ENCODE results near the gene TSPAN31.
"Not testable (repeated sequence)": the region's sequence is repeated elsewhere in the genome, so short reads cannot be mapped to it uniquely, and the experiment has no call there.

The TSPAN31 gene

GRCh38 chr12:57721846-57722608 lies 22.8 kb upstream of the TSPAN31 start:
- DNase-seq (ENCODE audit: low read depth in 2 of 3, low spot score in 2 of 3) = not testable (repeated sequence)

GRCh38 chr12:57722716-57723629 lies 21.9 kb upstream of the TSPAN31 start:
- no peak for DNase-seq (ENCODE audit: low read depth in 2 of 3, low spot score in 2 of 3)

GRCh38 chr12:57723630-57723962 lies 21.2 kb upstream of the TSPAN31 start:
- no peak for DNase-seq (ENCODE audit: low read depth in 2 of 3, low spot score in 2 of 3)

GRCh38 chr12:57724003-57724935 lies 20.6 kb upstream of the TSPAN31 start:
- no peak for DNase-seq (ENCODE audit: low read depth in 2 of 3, low spot score in 2 of 3)

- DNase-seq (ENCODE audit: low read depth in 2 of 3, low spot score in 2 of 3) = no peak
Measured at GRCh38 chr12:57724936-57725740, 19.7 kb upstream of the TSPAN31 start.

- no peak for DNase-seq (ENCODE audit: low read depth in 2 of 3, low spot score in 2 of 3)
Measured at GRCh38 chr12:57725851-57726150, 19.0 kb upstream of the TSPAN31 start.

GRCh38 chr12:57726151-57726883 lies 18.5 kb upstream of the TSPAN31 start:
- DNase-seq (ENCODE audit: low read depth in 2 of 3, low spot score in 2 of 3) = no peak

GRCh38 chr12:57726884-57727757 lies 17.7 kb upstream of the TSPAN31 start:
- DNase-seq (ENCODE audit: low read depth in 2 of 3, low spot score in 2 of 3) = no peak

GRCh38 chr12:57727758-57728395 lies 17.0 kb upstream of the TSPAN31 start:
- DNase-seq (ENCODE audit: low read depth in 2 of 3, low spot score in 2 of 3) = no peak

DNA sequence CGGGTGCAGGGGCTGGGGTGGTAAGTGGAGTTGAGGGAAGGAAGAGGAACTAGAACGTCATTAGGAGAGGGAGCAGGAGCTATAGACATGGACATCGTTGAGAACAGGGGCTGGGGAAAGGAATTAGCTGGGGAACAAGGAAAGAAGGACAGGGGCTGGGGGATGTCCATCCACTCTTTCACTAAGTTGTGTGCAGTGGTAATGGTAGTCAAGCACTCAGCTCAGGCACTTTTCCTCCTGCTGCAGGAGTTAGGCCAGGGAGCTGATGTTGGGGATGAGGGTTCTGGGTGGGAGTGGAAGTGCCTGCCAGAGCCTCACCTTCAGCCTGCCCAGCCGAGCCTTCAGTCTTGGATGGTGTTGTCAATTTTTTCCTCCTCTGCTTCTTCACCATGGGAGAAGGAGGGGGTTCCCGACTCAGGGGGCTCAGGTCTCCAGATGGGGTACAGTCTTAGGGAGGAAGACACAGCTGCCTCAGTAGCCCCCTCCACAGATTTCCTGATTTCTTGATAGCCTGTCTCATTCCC lies 15.5 kb upstream of the TSPAN31 start:
- no peak for DNase-seq (ENCODE audit: low read depth in 2 of 3, low spot score in 2 of 3)

GRCh38 chr12:57730336-57731067 lies 14.3 kb upstream of the TSPAN31 start:
- no peak for DNase-seq (ENCODE audit: low read depth in 2 of 3, low spot score in 2 of 3)

DNA sequence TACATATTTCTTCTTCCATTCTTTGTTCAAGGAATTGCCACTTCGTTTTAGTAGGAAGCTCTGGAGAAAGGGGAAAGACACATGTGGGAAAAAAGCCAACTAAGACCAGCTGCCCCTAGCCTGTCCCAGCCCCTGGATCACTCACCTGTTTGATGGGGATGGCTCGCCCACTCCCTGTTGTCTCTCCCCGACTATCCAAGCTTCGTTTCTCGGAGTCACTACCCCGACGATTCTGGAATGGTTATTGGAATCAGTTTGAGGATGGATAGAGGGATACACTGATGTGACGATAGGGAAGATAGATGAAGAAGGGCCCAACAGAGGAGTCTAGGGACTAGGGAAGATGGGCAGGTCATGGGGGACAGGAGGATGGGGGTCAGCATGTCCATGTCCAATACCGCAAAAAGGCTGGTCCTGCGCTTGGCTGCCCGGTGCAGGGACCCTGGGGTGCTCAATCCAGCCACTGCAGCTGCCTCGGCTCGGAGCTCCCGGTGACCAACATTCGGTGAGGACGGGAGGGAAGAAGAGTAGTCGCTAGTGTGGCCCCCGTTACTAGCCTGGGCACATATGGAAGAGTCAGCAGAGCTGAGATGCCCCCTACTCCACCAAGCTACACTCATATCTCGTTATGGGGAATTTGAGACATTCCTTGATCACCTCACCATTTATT lies 13.3 kb upstream of the TSPAN31 start:
- DNase-seq (ENCODE audit: low read depth in 2 of 3, low spot score in 2 of 3) = no peak

DNA sequence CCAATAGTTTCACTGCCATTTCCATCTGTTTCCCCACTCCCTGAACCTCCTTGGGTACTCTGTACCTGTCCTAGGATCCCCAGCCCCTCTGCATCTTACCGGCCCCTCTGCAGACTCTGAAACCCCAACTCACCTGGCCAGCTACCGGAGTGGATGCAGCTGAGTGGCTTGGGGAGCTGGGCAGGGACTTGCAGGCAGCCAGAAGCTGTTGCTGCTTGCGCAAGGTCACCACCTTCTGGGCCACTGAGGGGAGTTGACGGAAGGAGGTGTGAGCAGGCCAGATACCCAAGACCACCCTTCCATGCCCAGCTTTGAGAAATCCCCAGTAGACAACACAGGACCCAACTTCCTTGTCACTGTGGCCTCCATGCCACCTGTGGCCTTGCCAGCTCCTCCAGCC lies 12.6 kb upstream of the TSPAN31 start:
- no peak for DNase-seq (ENCODE audit: low read depth in 2 of 3, low spot score in 2 of 3)

DNA sequence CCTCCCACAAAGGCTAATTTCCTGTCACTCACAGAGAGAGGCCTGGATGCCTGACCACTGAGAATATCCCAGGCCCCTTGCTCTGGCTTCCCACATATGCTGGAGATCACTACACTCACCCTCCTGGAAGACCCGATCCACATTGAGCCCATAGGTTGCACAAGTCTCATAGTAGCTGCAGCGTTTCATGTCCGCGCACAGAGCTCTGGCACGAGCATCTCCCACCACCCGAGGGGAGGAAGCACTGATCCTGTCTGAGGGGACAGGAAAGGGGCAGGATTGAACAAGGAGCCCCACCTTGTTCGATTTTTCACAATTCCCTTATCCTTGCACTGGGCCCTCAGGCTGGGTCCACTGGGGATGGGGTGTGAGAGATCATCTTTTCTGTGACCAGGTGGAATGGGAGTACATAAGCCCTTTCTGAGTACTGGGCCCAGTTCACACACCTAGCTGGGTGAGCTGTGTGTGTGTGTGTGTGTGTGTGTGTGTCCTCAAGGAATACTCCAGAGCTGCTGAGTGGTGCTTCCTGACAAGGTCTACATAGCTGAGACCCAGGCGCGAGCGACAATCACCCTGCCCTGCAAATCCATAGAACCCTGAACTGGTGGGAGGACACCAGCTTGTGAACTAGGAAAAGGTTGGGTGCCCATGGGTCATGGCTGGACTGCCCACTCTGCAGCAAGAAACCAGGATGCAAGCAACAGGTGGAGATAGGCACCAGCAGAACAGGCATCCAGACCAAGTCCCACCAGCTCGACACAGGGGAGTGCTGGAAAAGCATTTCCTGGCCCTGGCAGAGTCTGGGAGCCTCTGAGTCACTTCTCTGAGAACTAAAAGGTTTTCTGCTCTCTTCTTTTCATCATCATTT lies 11.9 kb upstream of the TSPAN31 start:
- DNase-seq (ENCODE audit: low read depth in 2 of 3, low spot score in 2 of 3) = no peak

DNA sequence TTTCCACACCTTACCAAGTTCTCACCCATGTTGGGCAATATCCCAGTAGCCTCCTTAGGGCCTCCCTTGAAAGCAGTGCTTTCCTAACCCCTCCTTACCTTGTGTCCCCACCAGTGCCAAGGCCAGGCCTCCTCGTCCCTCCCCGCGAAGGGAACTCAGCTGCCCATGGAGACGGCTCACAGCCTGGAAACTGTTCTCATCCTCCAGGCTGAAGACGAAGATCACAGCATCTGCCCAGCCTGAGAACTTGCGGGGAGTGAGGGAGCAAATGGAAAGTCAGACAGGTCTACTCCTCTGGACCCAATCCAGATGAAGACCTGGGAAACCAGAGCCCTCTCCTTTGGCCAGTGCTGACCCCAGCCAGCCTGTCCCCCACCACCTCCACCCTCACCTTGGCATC lies 10.9 kb upstream of the TSPAN31 start:
- DNase-seq (ENCODE audit: low read depth in 2 of 3, low spot score in 2 of 3) = no peak

GRCh38 chr12:57734591-57734990 lies 10.2 kb upstream of the TSPAN31 start:
- DNase-seq (ENCODE audit: low read depth in 2 of 3, low spot score in 2 of 3) = no peak
